GM21367 (cell line): Measurements from ENCODE around the gene LRRC4C.

Experiments used
- ATAC-seq: cut with Tn5 transposase; IDR thresholded peaks from one replicate; pipeline ENCODE4 v1.9.1; 2021; ENCODE audit not compliant: unreplicated experiment

The LRRC4C gene

GRCh38 chr11:40302669-40303068 is 1156.8 kb downstream of the LRRC4C start:
- ATAC-seq: no peak

GRCh38 chr11:40295466-40295865 is 1164.0 kb downstream of the LRRC4C start:
- ATAC-seq: no peak

GRCh38 chr11:40294741-40295140 is 1164.7 kb downstream of the LRRC4C start:
- ATAC-seq: no peak

- ATAC-seq: no peak
Observed at GRCh38 chr11:40294349-40294735, 1165.1 kb downstream of the LRRC4C start.

- peak; percentile 97 for ATAC-seq
Observed at GRCh38 chr11:40293655-40294348, 1165.7 kb downstream of the LRRC4C start.

- no peak for ATAC-seq
Observed at GRCh38 chr11:40292721-40293508, 1166.5 kb downstream of the LRRC4C start.

- ATAC-seq: no peak
Observed at GRCh38 chr11:40291741-40292140, 1167.7 kb downstream of the LRRC4C start.

GRCh38 chr11:40291329-40291728 is 1168.1 kb downstream of the LRRC4C start:
- ATAC-seq: no peak

- ATAC-seq: no peak
Observed at GRCh38 chr11:40290171-40290631, 1169.3 kb downstream of the LRRC4C start.

- no peak for ATAC-seq
Observed at GRCh38 chr11:40289370-40289769, 1170.1 kb downstream of the LRRC4C start.

GRCh38 chr11:40287916-40288803 is 1171.3 kb downstream of the LRRC4C start:
- no peak for ATAC-seq

GRCh38 chr11:40286137-40286536 is 1173.3 kb downstream of the LRRC4C start:
- no peak for ATAC-seq

GRCh38 chr11:40285558-40285957 is 1173.9 kb downstream of the LRRC4C start:
- no peak for ATAC-seq

GRCh38 chr11:40281052-40281580 is 1178.3 kb downstream of the LRRC4C start:
- ATAC-seq: no peak

- no peak for ATAC-seq
Observed at GRCh38 chr11:40280159-40281051, 1179.0 kb downstream of the LRRC4C start.

GRCh38 chr11:40276960-40277359 is 1182.5 kb downstream of the LRRC4C start:
- no peak for ATAC-seq

- ATAC-seq: no peak
Observed at GRCh38 chr11:40274017-40274416, 1185.4 kb downstream of the LRRC4C start.

- ATAC-seq: no peak
Observed at GRCh38 chr11:40273192-40273732, 1186.2 kb downstream of the LRRC4C start.

- no peak for ATAC-seq
Observed at GRCh38 chr11:40271361-40271760, 1188.1 kb downstream of the LRRC4C start.

GRCh38 chr11:40269865-40270264 is 1189.6 kb downstream of the LRRC4C start:
- no peak for ATAC-seq
